HEK293 (cell line): ENCODE measurements around the gene DYNC1I1.

ENCODE experiments used
- KLF1 ChIP-seq: fragments of 450-650 bp; formaldehyde crosslinking; IDR thresholded peaks from 2 replicates; pipeline ENCODE4 v1.5.1; 2016; ENCODE audit warnings: missing biosample characterization, missing genetic modification characterization
- MYNN ChIP-seq: fragments of 450-650 bp; formaldehyde crosslinking; IDR thresholded peaks from 2 replicates; pipeline ENCODE4 v1.5.1; 2016; ENCODE audit warnings: missing biosample characterization, missing genetic modification characterization, borderline replicate concordance
- PRDM4 ChIP-seq: fragments of 450-650 bp; formaldehyde crosslinking; IDR thresholded peaks from 2 replicates; pipeline ENCODE4 v1.5.1; 2017; ENCODE audit warnings: missing biosample characterization, missing genetic modification characterization
- ZBTB21 ChIP-seq: fragments of 450-650 bp; formaldehyde crosslinking; IDR thresholded peaks from 2 replicates; pipeline ENCODE4 v1.5.1; 2017; ENCODE audit warnings: missing biosample characterization, missing genetic modification characterization
- ZBTB6 ChIP-seq: fragments of 450-650 bp; formaldehyde crosslinking; IDR thresholded peaks from 2 replicates; pipeline ENCODE4 v1.5.1; 2017; ENCODE audit warnings: missing biosample characterization, missing genetic modification characterization
- ZNF184 ChIP-seq: fragments of 450-650 bp; IDR thresholded peaks from 2 replicates; pipeline ENCODE4 v1.5.1; 2018; ENCODE audit warnings: missing biosample characterization, mild to moderate bottlenecking, missing genetic modification characterization
- ZNF2 ChIP-seq: fragments of 450-650 bp; formaldehyde crosslinking; IDR thresholded peaks from 2 replicates; pipeline ENCODE4 v1.5.1; 2016; ENCODE audit warnings: missing biosample characterization, missing genetic modification characterization
- ZNF302 ChIP-seq: fragments of 450-650 bp; formaldehyde crosslinking; IDR thresholded peaks from 2 replicates; pipeline ENCODE4 v1.5.1; 2016; ENCODE audit warnings: missing biosample characterization, missing genetic modification characterization, low read depth
- ZNF433 ChIP-seq: fragments of 450-650 bp; formaldehyde crosslinking; IDR thresholded peaks from 2 replicates; pipeline ENCODE4 v1.5.1; 2016; ENCODE audit warnings: missing biosample characterization, missing genetic modification characterization, low read depth
- ZNF510 ChIP-seq: fragments of 450-650 bp; formaldehyde crosslinking; IDR thresholded peaks from 2 replicates; pipeline ENCODE4 v1.5.1; 2018; ENCODE audit warnings: mild to moderate bottlenecking, missing genetic modification characterization, missing biosample characterization; ENCODE audit not compliant: insufficient replicate concordance
- ZNF561 ChIP-seq: fragments of 450-650 bp; IDR thresholded peaks from 2 replicates; pipeline ENCODE4 v1.5.1; 2018; ENCODE audit warnings: missing biosample characterization, missing genetic modification characterization, borderline replicate concordance
- ZSCAN16 ChIP-seq: fragments of 450-650 bp; formaldehyde crosslinking; IDR thresholded peaks from 2 replicates; pipeline ENCODE4 v1.5.1; 2016; ENCODE audit warnings: missing biosample characterization, missing genetic modification characterization
- ZSCAN23 ChIP-seq: fragments of 450-650 bp; formaldehyde crosslinking; IDR thresholded peaks from 2 replicates; pipeline ENCODE4 v1.5.1; 2016; ENCODE audit warnings: missing biosample characterization, missing genetic modification characterization
- TF ChIP-seq, protein P1 (sequence below): fragments of 450-650 bp; formaldehyde crosslinking; IDR thresholded peaks from 2 replicates; pipeline ENCODE4 v1.5.1; 2016; ENCODE audit warnings: missing biosample characterization, missing genetic modification characterization, borderline replicate concordance

GRCh38 chr7:96074871-96075270, 302.5 kb downstream of the DYNC1I1 start:
- TF ChIP-seq ZSCAN16 (tag by site-specific recombination) (no peak), ZNF184 (tag by site-specific recombination) (no peak), ZNF561 (tag by site-specific recombination) (no peak), ZBTB21 (tag by site-specific recombination) (no peak), KLF1 (tag by site-specific recombination) (no peak), ZNF2 (tag by site-specific recombination) (no peak), ZSCAN23 (no peak), ZNF433 (tag by site-specific recombination) (no peak), ZNF302 (no peak), ZBTB6 (no peak), PRDM4 (tag by site-specific recombination) (no peak), MYNN (tag by site-specific recombination) (no peak), ZNF510 (tag by site-specific recombination) (no peak)
- TF ChIP-seq, protein P1, sequence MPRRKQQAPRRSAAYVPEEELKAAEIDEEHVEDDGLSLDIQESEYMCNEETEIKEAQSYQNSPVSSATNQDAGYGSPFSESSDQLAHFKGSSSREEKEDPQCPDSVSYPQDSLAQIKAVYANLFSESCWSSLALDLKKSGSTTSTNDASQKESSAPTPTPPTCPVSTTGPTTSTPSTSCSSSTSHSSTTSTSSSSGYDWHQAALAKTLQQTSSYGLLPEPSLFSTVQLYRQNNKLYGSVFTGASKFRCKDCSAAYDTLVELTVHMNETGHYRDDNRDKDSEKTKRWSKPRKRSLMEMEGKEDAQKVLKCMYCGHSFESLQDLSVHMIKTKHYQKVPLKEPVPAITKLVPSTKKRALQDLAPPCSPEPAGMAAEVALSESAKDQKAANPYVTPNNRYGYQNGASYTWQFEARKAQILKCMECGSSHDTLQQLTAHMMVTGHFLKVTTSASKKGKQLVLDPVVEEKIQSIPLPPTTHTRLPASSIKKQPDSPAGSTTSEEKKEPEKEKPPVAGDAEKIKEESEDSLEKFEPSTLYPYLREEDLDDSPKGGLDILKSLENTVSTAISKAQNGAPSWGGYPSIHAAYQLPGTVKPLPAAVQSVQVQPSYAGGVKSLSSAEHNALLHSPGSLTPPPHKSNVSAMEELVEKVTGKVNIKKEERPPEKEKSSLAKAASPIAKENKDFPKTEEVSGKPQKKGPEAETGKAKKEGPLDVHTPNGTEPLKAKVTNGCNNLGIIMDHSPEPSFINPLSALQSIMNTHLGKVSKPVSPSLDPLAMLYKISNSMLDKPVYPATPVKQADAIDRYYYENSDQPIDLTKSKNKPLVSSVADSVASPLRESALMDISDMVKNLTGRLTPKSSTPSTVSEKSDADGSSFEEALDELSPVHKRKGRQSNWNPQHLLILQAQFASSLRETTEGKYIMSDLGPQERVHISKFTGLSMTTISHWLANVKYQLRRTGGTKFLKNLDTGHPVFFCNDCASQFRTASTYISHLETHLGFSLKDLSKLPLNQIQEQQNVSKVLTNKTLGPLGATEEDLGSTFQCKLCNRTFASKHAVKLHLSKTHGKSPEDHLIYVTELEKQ (tag by site-specific recombination) = no peak
